H1 (cell line): ENCODE results near the gene SMOC2. TPM values are rescaled to one million over a fixed set of nuclear protein-coding genes. Genes with fewer than 3 reads are reported as not detected.

Experiments
- CTBP2 ChIP-seq: IDR thresholded peaks from 2 replicates; pipeline ENCODE4 v1.7.0; 2011; ENCODE audit warnings: borderline replicate concordance, mild to moderate bottlenecking, moderate library complexity, mixed read lengths, low read length; ENCODE audit not compliant: insufficient read depth, insufficient read length
- JUN ChIP-seq: IDR thresholded peaks from 2 replicates; pipeline ENCODE4 v1.6.1; 2011; ENCODE audit warnings: low read depth, mild to moderate bottlenecking, improper control_type of control experiment, low read length
- SIX5 ChIP-seq: IDR thresholded peaks from 2 replicates; pipeline ENCODE4 v1.6.1; 2011; ENCODE audit warnings: mild to moderate bottlenecking, low read depth, low read length
- TCF12 ChIP-seq: IDR thresholded peaks from 2 replicates; pipeline ENCODE4 v1.6.1; 2011; ENCODE audit warnings: low read depth, mild to moderate bottlenecking, low read length
- polyA plus RNA-seq, 7 experiments: library from polyadenylated mRNA; depleted of rRNA in 3 of 7; stranded (reverse) in 5 of 7; unstranded in 2 of 7; fragments of >200 nt in 5 of 7; fragments of 200-250 nt in 2 of 7; gene quantifications; 1 replicate in 5 of 7; 2 replicates in 1 of 7; 4 replicates in 1 of 7; pipeline versions ENCODE4 v1.2.1 to v1.2.3, GENCODE V29; 2011 to 2013; ENCODE audit warnings: missing spikeins in 2 of 7, mixed read lengths in 2 of 7
- total RNA-seq: library from RNA; stranded (reverse); fragmentation: NEBNext Ultra II Directional; extraction: Animal tissue kit (Norgen Biotek cat#: 25700); gene quantifications from 2 replicates; pipeline ENCODE4 v1.2.1, GENCODE V29; 2021

The SMOC2 gene
- total and polyA plus RNA-seq, 2 of the 8 experiments (the other 6 are each of a cell fraction or from before 2014, with no cell fraction given): 7.7 to 8.5 TPM

DNA sequence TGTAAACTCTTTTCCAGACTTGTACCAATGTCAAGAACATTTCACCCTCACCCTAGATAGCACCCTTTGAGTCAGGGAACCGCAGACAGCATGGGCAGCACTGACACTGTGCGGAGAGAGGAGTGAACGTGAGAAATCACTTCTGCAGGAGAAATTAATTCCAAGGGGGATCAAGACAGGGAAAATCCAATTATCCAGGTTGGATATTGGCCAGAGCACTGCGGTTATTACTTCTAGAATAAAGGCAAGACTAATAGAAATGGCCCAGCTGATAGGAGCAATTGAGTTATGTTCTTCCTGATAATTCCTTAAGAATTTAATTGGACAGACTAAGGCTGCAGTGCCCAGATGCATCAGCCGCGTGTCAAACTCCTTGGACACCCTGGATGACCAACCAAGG lies 179.6 kb downstream of the SMOC2 start (continued):
- TF ChIP-seq JUN (no peak), SIX5 (no peak), CTBP2 (no peak), TCF12 (no peak)
